ENCODE data around the gene CHIC2.
A peak's percentile ranks its signal among the peaks of the same experiment; 100 is the strongest.

The CHIC2 gene

GRCh38 chr4:54104907-54105306, 40.5 kb upstream of the CHIC2 start:
- H3K9me3 ChIP-seq (ENCODE audit: severe bottlenecking), result no peaks in the 10 kb centered on the region
- DNase-seq (ENCODE audit: low spot score) (no peak), ATAC-seq (ENCODE audit: low read depth) (no peak)
- no peak overlapping the region for H3K4me3 ChIP-seq (ENCODE audit: severe bottlenecking)
- no peaks in the 10 kb centered on the region for H3K36me3 ChIP-seq (ENCODE audit: low read depth)
- no peak for TF ChIP-seq CTCF (IDR thresholded peaks at IDR 0.05; ENCODE audit: poor library complexity, severe bottlenecking)
- H3K27ac ChIP-seq (ENCODE audit: poor library complexity, severe bottlenecking), result no peak overlapping the region
- no peaks in the 10 kb centered on the region for H3K4me1 ChIP-seq (ENCODE audit: insufficient read depth, poor library complexity, severe bottlenecking)
- H3K27me3 ChIP-seq (ENCODE audit: insufficient read depth, poor library complexity, severe bottlenecking), result peaks cover 42% of the 10 kb centered on the region

- no peak overlapping the region for H3K4me3 ChIP-seq (ENCODE audit: severe bottlenecking)
- no peaks in the 10 kb centered on the region for H3K9me3 ChIP-seq (ENCODE audit: severe bottlenecking)
- no peak for TF ChIP-seq CTCF (IDR thresholded peaks at IDR 0.05; ENCODE audit: poor library complexity, severe bottlenecking)
- H3K27ac ChIP-seq (ENCODE audit: poor library complexity, severe bottlenecking), result no peak overlapping the region
- DNase-seq (ENCODE audit: low spot score) (no peak), ATAC-seq (ENCODE audit: low read depth) (no peak)
- H3K36me3 ChIP-seq (ENCODE audit: low read depth), result no peaks in the 10 kb centered on the region
- H3K27me3 ChIP-seq (ENCODE audit: insufficient read depth, poor library complexity, severe bottlenecking), result peaks cover 60% of the 10 kb centered on the region
- no peaks in the 10 kb centered on the region for H3K4me1 ChIP-seq (ENCODE audit: insufficient read depth, poor library complexity, severe bottlenecking)
Measured at GRCh38 chr4:54103190-54103574, 38.8 kb upstream of the CHIC2 start.

GRCh38 chr4:54102531-54103106, 38.2 kb upstream of the CHIC2 start:
- Histone ChIP-seq H3K9me3 (ENCODE audit: severe bottlenecking) (no peaks in the 10 kb centered on the region), H3K36me3 (ENCODE audit: low read depth) (no peaks in the 10 kb centered on the region), H3K27me3 (ENCODE audit: insufficient read depth, poor library complexity, severe bottlenecking) (peaks cover 64% of the 10 kb centered on the region), H3K27ac (ENCODE audit: poor library complexity, severe bottlenecking) (no peak overlapping the region), H3K4me1 (ENCODE audit: insufficient read depth, poor library complexity, severe bottlenecking) (no peaks in the 10 kb centered on the region), H3K4me3 (ENCODE audit: severe bottlenecking) (no peak overlapping the region)
- DNase-seq (ENCODE audit: low spot score) (no peak), ATAC-seq (ENCODE audit: low read depth) (no peak)
- no peak for TF ChIP-seq CTCF (IDR thresholded peaks at IDR 0.05; ENCODE audit: poor library complexity, severe bottlenecking)

- no peak for TF ChIP-seq CTCF (IDR thresholded peaks at IDR 0.05; ENCODE audit: poor library complexity, severe bottlenecking)
- Histone ChIP-seq H3K4me1 (ENCODE audit: insufficient read depth, poor library complexity, severe bottlenecking) (no peaks in the 10 kb centered on the region), H3K36me3 (ENCODE audit: low read depth) (no peaks in the 10 kb centered on the region), H3K9me3 (ENCODE audit: severe bottlenecking) (no peaks in the 10 kb centered on the region), H3K27me3 (ENCODE audit: insufficient read depth, poor library complexity, severe bottlenecking) (peaks cover 64% of the 10 kb centered on the region), H3K27ac (ENCODE audit: poor library complexity, severe bottlenecking) (no peak overlapping the region), H3K4me3 (ENCODE audit: severe bottlenecking) (peak overlapping the region; percentile 23)
- ATAC-seq (ENCODE audit: low read depth) (peak; percentile 10; the same call in 1 of the 3 replicates), DNase-seq (ENCODE audit: low spot score) (no peak)
Measured at GRCh38 chr4:54101190-54102041, 37.0 kb upstream of the CHIC2 start.
